SK-MEL-5 (cell line): ENCODE results near the gene PRR19. TPM values are rescaled to one million over a fixed set of nuclear protein-coding genes. Genes with fewer than 3 reads are reported as not detected.
"Not testable (repeated sequence)": the region's sequence is repeated elsewhere in the genome, so short reads cannot be mapped to it uniquely, and the experiment has no call there.

ENCODE experiments used
- DNase-seq: peaks from one replicate; pipeline ENCODE4 v3.0.0-alpha.2; 2016; ENCODE audit warnings: low read depth, low spot score
- in situ Hi-C: cut with HindIII; loops from 2 replicates; pipeline ENCODE4 v1.10.0; 2016; ENCODE audit warnings: low sequenced_read_pairs, high pct_unique_total_duplicates, low pct_unique_long_range_greater_than_20kb
- polyA plus RNA-seq, 2 experiments: library from polyadenylated mRNA; depleted of rRNA; stranded (reverse); fragments of >200 nt; gene quantifications; 2 replicates each; pipeline ENCODE4 v1.2.3, GENCODE V29; 2015
- total RNA-seq: library from RNA; depleted of rRNA; stranded (reverse); fragments of >200 nt; shearing (Covaris generic); gene quantifications from 2 replicates; pipeline ENCODE4 v1.2.3, GENCODE V29; 2014; rRNA removed

Gene PRR19, protein sequence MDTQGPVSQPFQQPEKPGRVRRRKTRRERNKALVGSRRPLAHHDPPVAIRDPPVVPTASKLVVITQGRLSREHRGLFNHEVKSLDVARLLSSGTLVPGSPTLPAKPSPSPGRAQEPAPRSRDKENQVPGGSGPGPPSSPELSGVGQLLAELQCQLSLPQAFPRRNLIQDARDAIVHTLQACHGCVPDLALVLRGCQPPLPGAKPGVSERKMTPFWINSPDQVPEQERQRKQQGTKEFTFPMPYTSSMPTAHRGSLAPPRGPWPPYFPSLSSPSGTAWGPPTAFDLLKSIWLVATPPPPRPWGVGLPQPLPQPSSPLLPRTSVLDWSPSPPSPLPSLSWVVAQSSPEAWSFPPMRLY
- 1.1 and 1.2 TPM in 2 replicates for total RNA-seq
- polyA plus RNA-seq (2015; cell fraction: cytosol; rRNA removed): 0.65 and 0.94 TPM in 2 replicates
- polyA plus RNA-seq (2015; cell fraction: nucleus; rRNA removed): 1.8 TPM in 1 of 2 replicates, not detected in the other

DNA sequence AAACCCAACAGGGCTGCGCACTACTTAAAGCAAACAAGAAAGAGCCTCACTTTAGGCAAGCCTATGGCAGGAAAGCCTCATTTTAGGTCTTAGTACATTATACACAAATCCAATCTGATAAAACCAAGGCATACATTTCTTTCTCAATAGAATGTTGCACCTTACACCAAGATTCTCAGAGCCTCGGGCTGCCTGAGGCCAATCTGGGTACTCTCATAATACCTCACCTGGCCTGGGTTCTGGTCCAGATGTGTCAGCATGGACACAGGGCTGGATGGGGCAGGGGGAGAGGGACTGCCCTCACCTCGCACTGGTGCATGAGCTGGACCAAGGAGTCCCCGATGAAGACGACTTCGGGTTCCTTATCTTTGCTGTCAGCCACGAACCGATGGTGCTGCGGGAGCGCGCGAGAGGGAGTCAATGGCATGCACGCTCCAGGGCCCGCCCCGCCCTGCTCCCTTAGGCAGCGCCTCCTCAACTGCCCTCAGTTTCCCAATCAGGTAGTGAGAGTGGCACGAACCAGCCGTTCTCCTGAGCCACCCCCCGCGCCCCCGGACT, at the start of gene PRR19:
Gene PRR19 (plus strand): TSS at position 487 of the 558 bp plus-strand sequence. CDS start 7,453 bp downstream, outside the sequence.
- in situ Hi-C loops: no loop called here
- no peak for DNase-seq

- peak; percentile 72 for DNase-seq
- in situ Hi-C loops: no loop called here
Measured at GRCh38 chr19:42252365-42253244, 49.3 kb upstream of the PRR19 start.

- in situ Hi-C loops: no loop called here
- peak; percentile 45 for DNase-seq
Measured at GRCh38 chr19:42253245-42254088, 48.5 kb upstream of the PRR19 start.

GRCh38 chr19:42254089-42254849, 47.7 kb upstream of the PRR19 start:
- DNase-seq: peak; percentile 57
- in situ Hi-C loops: no loop called here

DNA sequence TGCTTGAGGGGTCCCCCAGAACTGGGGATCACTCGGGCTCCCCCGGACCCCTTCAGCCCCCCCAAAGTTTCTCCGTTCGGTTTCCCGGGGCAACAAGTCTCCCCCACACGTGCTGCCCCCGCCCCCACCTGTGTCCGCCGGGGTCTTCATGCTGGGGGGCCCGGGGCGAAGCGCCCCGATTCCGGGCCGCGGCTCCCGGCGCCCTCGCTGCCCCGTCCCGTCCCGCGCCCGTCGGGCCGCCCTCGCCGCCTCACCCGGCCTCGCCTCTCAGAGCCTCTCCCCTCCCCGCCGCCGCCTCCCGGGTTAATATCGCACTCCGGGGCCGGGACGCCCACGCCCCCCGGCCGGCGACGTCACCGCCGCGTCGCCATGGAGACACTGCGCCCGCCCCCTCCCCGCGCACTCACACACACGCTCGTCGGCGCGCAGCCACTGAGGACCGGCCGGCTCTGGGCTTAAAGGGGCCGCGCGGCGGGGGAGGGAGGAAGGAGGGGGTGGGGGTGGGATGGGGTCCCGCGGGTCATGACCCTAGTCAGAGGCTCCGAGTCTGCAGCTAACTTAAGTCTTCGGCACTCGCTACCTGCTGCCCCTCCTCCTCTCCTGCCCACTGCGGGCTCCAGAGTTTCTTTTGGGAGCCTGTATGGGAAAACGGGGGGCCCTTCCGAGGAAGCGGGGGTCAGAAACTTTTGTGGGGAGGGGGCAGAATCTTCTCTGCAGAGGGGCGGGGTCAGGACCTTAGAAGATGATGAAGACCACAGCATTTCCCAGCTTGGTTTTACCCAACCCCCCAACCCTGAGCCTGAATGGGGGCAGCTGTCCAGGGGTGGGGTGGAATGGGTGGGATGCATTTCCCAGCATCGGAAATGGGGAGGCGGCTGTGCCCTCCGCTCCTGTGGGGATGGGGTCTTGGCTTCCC, 46.8 kb upstream of the PRR19 start, which contains the start of gene ERF:
Gene ERF (minus strand): TSS at position 279 of the 916 bp plus-strand sequence. CDS start 129 bp downstream, at position 150.
- peak; percentile 87 for DNase-seq
- in situ Hi-C loops: no loop called here

DNA sequence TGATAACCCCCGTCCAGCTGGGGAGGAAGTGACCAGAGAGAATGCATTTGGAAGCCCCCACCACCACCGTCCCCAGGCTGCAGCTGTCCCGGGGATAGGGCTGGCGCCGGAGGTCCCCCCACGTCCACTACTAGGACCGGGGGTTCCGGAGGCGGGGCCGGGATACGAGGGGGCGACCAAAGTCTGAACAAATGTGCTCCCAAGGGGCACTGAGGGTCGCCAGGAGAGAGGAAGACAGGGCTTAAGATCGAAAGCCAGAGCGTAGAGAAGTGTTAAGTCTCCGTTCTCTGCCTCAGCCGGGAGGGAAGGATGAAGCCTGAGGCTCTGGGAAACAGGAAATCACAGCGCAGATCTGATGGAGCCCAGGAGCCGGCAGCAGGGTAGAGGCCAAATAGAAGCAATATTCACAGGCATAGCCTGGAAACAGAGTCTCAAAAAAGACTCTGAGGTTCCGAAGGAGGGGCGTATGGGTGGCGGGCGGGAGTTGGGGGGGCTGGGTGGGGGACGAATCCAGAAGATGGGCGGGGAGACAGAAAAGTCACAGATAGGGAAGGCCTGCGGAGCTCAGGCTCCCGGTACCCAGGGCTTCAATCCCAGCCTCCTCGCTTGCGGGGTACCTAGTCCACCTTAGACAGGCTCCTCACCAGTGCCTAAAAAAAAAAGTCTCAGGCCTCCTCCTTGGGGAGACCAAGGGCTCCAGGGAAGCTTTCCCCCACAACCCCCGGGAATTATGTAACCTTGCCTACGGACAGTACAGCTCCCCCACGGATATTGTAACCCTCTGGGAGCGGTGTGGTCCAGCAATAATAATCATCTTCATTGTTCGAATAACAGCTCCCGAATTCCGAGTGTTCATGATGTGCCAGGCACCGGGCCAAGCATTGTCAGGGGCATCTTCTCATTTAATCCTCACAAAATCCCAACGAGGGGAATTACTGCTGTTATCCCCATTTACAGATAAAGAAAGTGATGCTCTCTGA, 45.9 kb upstream of the PRR19 start:
- DNase-seq: peak; percentile 91
- in situ Hi-C loops: no loop called here

DNA sequence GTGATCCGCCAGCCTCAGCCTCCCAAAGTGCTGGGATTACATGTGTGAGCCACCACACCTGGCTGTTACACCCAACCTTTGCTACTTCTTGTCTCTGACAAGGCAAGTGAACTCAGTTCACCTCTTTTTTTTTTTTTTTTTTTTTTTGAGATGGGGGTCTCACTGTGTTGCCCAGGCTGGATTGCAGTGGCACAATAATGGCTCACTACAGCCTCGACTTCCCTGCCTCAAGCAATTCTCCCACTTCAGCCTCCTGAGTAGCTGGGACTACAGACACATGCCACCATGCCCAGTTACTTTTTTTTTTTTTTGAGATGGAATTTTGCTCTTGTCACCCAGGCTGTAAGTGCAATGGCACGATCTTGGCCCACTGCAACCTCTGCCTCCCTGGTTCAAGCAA, 44.1 kb upstream of the PRR19 start:
- in situ Hi-C loops: not testable (repeated sequence)

DNA sequence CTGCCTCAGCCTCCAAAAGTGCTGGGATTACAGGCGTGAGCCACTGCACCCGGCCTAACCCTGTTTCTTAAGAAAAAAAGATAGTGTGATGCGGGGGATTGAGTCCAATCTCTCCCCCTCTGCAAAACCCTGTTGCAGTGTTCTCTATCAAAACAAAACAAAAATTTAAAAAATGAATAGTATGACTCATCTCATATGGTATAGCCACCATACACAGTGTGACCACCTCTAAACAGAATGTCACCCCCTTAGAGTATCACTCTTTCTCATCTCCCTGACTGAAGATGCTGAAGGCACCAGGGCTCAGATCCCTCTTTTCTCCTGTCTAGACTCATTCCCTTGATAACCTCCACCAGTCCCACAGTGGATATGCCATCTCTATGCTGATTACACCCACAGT, 40.2 kb upstream of the PRR19 start:
- in situ Hi-C loops: no loop called here
- no peak for DNase-seq

More for the DNA sequence above, 44.1 kb upstream of the PRR19 start:
- DNase-seq: not testable (repeated sequence)

- in situ Hi-C loops, DNase-seq: not testable (repeated sequence)
Measured at GRCh38 chr19:42266105-42266504, 35.8 kb upstream of the PRR19 start.

- DNase-seq, in situ Hi-C loops: not testable (repeated sequence)
Measured at GRCh38 chr19:42266928-42267603, 34.9 kb upstream of the PRR19 start.

DNA sequence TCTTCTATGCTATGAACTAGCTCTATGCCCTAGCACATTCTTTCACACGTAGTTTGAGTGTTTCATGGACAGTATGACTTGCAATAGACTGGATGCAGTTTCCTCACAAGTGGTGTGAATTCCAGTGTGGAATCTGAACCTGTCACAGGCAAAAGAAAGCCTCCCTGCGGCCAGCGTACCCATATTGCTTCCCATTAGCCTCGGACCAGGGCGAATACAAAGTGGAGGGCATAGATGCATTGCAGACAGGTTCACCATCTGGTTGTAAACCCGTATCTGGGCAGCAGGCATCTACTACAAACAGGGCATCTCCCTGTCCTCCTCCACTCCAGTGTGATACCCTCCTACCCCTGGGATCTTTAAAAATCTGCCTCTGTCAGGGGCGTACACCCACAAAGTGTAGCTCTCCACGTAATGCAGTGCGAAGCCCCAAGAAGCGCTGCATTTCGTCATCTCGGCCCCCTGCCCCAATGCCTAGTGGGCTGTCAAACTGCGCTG, 34.2 kb upstream of the PRR19 start:
- no peak for DNase-seq
- in situ Hi-C loops: no loop called here

DNA sequence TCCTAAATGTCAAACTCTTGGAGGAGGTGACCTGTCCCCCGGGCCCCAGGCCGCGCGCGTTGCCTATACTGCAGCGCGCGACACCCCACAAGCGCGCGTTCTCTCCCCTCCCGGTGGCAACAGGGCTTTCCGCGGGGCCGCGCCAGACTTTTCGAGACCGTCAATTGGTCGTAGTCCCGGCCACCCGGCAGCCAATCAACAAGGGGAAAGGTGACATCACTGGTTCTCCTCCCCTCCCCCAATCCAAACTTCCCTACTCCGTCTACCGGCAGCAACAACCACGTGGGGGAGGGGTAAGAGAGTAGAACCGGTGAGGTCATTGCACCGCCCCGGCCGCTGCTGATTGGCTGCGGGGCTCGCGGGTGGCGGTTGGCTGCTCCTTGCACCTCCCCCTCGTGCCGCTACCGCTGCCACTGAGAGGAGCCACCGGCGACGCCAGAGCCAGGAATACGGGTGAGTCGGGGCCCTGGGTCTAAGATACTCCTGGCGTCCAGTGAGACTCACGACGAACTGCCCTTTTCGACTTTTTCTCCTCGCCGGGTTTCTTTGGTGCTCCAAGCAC, 33.7 kb upstream of the PRR19 start:
- in situ Hi-C loops: no loop called here

GRCh38 chr19:42268704-42269477, 33.0 kb upstream of the PRR19 start, which contains the start of gene CIC:
Gene CIC (plus strand): TSS chr19:42269252. CDS start chr19:42271784, 2,532 bp downstream.
- in situ Hi-C loops: no loop called here
- peak; percentile 100 for DNase-seq

More for the DNA sequence above, 33.7 kb upstream of the PRR19 start:
- DNase-seq: peak; percentile 99
